KMS-11 (cell line): Measurements from ENCODE around the gene PADI4.

ENCODE experiments used
- H2AFZ ChIP-seq: fragments of 200-600 bp; sonication (generic); 2 replicates; pipeline ENCODE4 v1.6.1; 2016; ENCODE audit warnings: antibody characterized with exemption, mixed run types, low read depth
- H3K27ac ChIP-seq: fragments of 200-600 bp; sonication (generic); 2 replicates; pipeline ENCODE4 v1.6.1; 2016; ENCODE audit warnings: mild to moderate bottlenecking, mixed run types
- H3K27me3 ChIP-seq: fragments of 200-600 bp; sonication (generic); 2 replicates; pipeline ENCODE4 v1.6.1; 2017; ENCODE audit warnings: mild to moderate bottlenecking, low read depth, mixed run types, moderate library complexity; ENCODE audit not compliant: insufficient read depth
- H3K36me3 ChIP-seq: fragments of 200-600 bp; sonication (generic); 2 replicates; pipeline ENCODE4 v1.6.1; 2017; ENCODE audit warnings: mild to moderate bottlenecking, mixed run types; ENCODE audit not compliant: insufficient read depth
- H3K4me1 ChIP-seq: fragments of 200-600 bp; sonication (generic); 2 replicates; pipeline ENCODE4 v1.6.1; 2016; ENCODE audit warnings: mild to moderate bottlenecking, low read depth, mixed run types; ENCODE audit not compliant: poor library complexity, severe bottlenecking
- H3K4me2 ChIP-seq: fragments of 200-600 bp; sonication (generic); 2 replicates; pipeline ENCODE4 v1.7.0; 2016; ENCODE audit warnings: mild to moderate bottlenecking, mixed run types
- H3K4me3 ChIP-seq: fragments of 200-600 bp; sonication (generic); IDR thresholded peaks from 2 replicates; pipeline ENCODE4 v1.6.1; 2017; ENCODE audit warnings: low read depth, low read length, mixed read lengths; ENCODE audit not compliant: insufficient read depth
- H3K79me2 ChIP-seq: fragments of 200-600 bp; sonication (generic); 2 replicates; pipeline ENCODE4 v1.6.1; 2016; ENCODE audit warnings: low read depth, mixed run types; ENCODE audit not compliant: insufficient read depth
- H3K9ac ChIP-seq: fragments of 200-600 bp; sonication (generic); 2 replicates; pipeline ENCODE4 v1.6.1; 2016; ENCODE audit warnings: mild to moderate bottlenecking, mixed run types
- H4K20me1 ChIP-seq: fragments of 200-600 bp; sonication (generic); 2 replicates; pipeline ENCODE4 v1.6.1; 2016; ENCODE audit warnings: mild to moderate bottlenecking, mixed run types; ENCODE audit not compliant: insufficient read depth
- CTCF ChIP-seq: fragments of 200-600 bp; sonication (generic); conservative IDR thresholded peaks from 2 replicates; pipeline ENCODE4 v1.6.1; 2017; ENCODE audit warnings: low read depth, mild to moderate bottlenecking, antibody characterized with exemption, low read length, moderate library complexity, mixed read lengths

PADI4 gene

GRCh38 chr1:17260738-17261137 lies 47.3 kb upstream of the PADI4 start:
- no peaks in the 10 kb centered on the region for H3K4me1 ChIP-seq
- peaks cover 46% of the 10 kb centered on the region for H3K27me3 ChIP-seq
- no peak overlapping the region for H3K4me2 ChIP-seq
- no peak overlapping the region for H2AFZ ChIP-seq
- H3K36me3 ChIP-seq, result no peaks in the 10 kb centered on the region
- no peak overlapping the region for H3K9ac ChIP-seq
- TF ChIP-seq CTCF, result no peak
- no peaks in the 10 kb centered on the region for H4K20me1 ChIP-seq
- no peak overlapping the region for H3K4me3 ChIP-seq
- no peaks in the 10 kb centered on the region for H3K79me2 ChIP-seq
- H3K27ac ChIP-seq, result no peak overlapping the region

- Histone ChIP-seq H3K4me1 (no peaks in the 10 kb centered on the region), H3K79me2 (no peaks in the 10 kb centered on the region), H2AFZ (no peak overlapping the region), H3K27ac (no peak overlapping the region), H3K4me2 (no peak overlapping the region), H3K4me3 (no peak overlapping the region), H3K9ac (no peak overlapping the region), H3K27me3 (peaks cover 29% of the 10 kb centered on the region; the same call in 1 of the 2 replicates), H4K20me1 (no peaks in the 10 kb centered on the region), H3K36me3 (no peaks in the 10 kb centered on the region)
- TF ChIP-seq CTCF, result no peak
Observed at GRCh38 chr1:17263936-17264335, 44.1 kb upstream of the PADI4 start.

GRCh38 chr1:17264470-17264869 lies 43.5 kb upstream of the PADI4 start:
- no peaks in the 10 kb centered on the region for H4K20me1 ChIP-seq
- H3K4me2 ChIP-seq, result no peak overlapping the region
- H2AFZ ChIP-seq, result no peak overlapping the region
- no peak overlapping the region for H3K27ac ChIP-seq
- H3K36me3 ChIP-seq, result no peaks in the 10 kb centered on the region
- H3K9ac ChIP-seq, result no peak overlapping the region
- H3K4me3 ChIP-seq, result no peak overlapping the region
- no peaks in the 10 kb centered on the region for H3K4me1 ChIP-seq
- no peaks in the 10 kb centered on the region for H3K79me2 ChIP-seq
- H3K27me3 ChIP-seq, result peaks cover 29% of the 10 kb centered on the region; the same call in 1 of the 2 replicates
- no peak for TF ChIP-seq CTCF

GRCh38 chr1:17265162-17265561 lies 42.8 kb upstream of the PADI4 start:
- H3K4me1 ChIP-seq, result no peaks in the 10 kb centered on the region
- no peaks in the 10 kb centered on the region for H3K79me2 ChIP-seq
- no peak overlapping the region for H2AFZ ChIP-seq
- no peaks in the 10 kb centered on the region for H3K36me3 ChIP-seq
- H3K27me3 ChIP-seq, result peaks cover 27% of the 10 kb centered on the region; the same call in 1 of the 2 replicates
- no peaks in the 10 kb centered on the region for H4K20me1 ChIP-seq
- no peak overlapping the region for H3K27ac ChIP-seq
- H3K4me2 ChIP-seq, result no peak overlapping the region
- H3K9ac ChIP-seq, result no peak overlapping the region
- H3K4me3 ChIP-seq, result no peak overlapping the region
- no peak for TF ChIP-seq CTCF
